Pulmonary artery endothelial cell (primary cell): Measurements from ENCODE around the gene FAH. TPM values are rescaled to one million over a fixed set of nuclear protein-coding genes. Genes with fewer than 3 reads are reported as not detected.

Experiments used
- DNase-seq: peaks from one replicate; pipeline ENCODE4 v3.0.0-alpha.2; 2011; ENCODE audit warnings: low read depth, low spot score
- total RNA-seq: library from RNA; depleted of rRNA; stranded (reverse); fragments of >200 nt; gene quantifications from 2 replicates; pipeline ENCODE4 v1.2.3, GENCODE V29; 2014

Gene FAH
- total RNA-seq, 1 donor from 2014 or later, result 22.2 TPM

GRCh38 chr15:80173022-80173759, 20.4 kb downstream of the FAH start:
- no peak for DNase-seq

GRCh38 chr15:80174017-80174746, 21.4 kb downstream of the FAH start:
- DNase-seq, result no peak

- no peak for DNase-seq
Observed at GRCh38 chr15:80175436-80175835, 22.6 kb downstream of the FAH start.

DNA sequence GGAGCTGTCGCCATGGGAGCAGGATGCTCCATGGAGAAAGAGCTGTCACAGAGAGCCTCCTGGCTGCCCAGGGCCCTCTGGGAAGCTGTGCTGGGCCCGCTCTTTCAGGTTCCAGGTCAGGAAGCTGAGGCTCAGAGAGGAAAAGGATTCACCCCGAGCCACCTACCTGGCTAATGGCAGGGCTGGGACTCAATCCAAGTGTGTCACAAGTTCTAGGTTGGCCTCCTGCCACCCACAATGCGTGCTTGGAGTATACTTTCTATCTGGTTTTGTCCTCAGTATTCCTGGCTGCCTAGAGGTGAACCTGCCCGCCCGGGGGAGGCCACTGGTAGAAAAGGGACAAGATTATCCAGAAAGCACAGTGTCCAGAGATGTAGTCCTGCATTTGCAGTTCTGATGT, 23.6 kb downstream of the FAH start:
- DNase-seq, result no peak

GRCh38 chr15:80177156-80177555, 24.4 kb downstream of the FAH start:
- no peak for DNase-seq

- DNase-seq, result peak; percentile 64
Observed at GRCh38 chr15:80179025-80179759, 26.4 kb downstream of the FAH start.

DNA sequence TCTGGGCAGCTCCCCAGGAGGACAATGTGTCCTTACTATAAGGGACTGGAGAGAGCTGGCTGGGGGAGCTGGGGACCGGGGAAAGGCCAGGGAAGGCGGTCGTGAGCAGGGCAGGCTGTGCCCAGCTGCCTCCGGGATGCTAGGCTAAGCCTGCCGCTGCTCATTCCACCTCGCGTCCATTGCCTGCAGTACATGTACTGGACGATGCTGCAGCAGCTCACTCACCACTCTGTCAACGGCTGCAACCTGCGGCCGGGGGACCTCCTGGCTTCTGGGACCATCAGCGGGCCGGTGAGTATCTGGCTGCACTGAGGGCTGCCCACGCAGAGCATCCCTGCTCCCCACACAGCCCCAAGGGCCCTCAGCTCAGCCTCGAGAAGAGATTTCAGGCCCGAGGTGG, 27.1 kb downstream of the FAH start:
- no peak for DNase-seq

- no peak for DNase-seq
Observed at GRCh38 chr15:80180468-80180867, 27.7 kb downstream of the FAH start.

DNA sequence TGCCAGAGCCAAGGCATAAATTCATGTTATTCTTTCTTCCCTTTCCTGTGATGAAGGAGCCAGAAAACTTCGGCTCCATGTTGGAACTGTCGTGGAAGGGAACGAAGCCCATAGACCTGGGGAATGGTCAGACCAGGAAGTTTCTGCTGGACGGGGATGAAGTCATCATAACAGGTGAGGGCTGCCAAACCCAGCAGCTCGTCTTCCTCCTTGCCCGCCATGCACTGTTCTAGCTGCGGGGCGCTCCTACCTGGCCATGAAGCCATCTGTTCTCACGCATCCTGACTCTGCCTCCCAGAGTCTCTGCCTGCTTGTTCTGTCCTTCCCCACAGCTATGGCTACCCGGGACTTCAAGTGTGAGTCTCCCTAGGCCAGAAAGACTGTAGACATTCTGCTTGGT, 28.2 kb downstream of the FAH start:
- DNase-seq, result no peak

DNA sequence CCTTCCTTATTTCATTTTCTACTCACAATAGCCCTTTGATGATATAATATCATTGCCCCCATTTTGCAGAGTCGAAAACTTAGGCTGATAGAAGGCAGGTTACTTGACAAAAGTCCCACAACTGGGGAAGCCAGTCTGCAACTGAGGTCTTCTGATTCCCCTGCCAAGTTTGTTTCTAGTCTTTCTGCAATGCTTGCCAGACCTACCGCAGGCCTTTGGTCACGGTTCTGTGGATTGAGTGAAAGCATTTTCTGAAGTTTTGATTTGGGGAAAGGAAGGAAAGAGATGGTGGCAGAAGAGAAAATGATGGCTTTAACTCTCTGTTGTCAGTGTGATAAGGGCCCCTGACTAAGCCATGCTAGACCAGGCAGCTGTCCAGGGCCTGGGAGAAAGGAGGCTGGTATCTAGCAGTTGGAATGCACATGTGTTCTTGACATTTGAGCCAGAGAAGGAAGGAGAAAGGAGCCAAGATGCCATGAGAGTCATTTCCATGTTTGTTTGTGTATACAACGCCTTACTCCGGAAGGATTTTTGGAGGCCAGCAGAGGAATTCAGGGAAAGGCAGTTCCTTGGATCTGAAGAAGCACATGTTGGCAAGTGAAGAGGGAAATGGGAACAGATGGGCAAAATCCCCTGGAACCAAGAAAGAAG, 29.9 kb downstream of the FAH start:
- DNase-seq, result peak; percentile 54

DNA sequence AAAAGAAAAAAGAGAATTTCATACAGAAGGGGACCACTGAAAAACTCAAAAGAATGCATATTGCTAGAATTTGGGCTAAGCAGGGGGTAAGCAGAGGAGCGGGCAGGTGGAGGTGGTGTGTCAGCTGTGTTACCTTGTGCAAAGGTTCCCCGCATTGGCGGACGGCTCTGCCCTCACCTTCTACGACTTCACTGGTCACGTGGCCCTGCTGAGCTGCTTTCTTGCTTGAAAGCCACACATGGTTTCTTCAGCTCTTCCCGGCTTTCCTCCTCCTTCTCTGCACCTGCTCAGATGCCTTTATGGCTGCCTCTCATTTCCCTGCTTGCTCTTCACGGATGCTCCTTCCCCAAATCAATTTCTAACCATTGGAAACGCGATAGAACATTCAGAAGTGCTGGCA, 30.5 kb downstream of the FAH start:
- no peak for DNase-seq

DNA sequence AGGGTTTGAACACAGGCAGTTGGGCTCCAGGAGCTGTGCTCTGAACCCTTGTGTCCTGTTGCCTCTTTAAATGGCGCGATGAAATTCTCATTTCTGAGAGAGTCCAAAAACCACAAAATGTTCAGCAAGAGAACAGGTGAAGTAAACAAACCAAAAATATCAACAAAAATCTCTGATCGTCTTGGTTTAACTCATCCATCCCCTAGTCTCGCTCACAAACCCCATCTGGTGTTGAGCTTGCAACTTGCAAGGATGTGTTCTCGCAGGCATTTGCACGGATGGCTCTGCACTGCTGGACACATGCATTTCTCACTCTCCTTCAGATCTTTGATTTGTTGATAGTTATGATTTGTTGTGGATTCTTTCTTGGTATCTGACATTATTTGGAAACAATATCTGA, 31.1 kb downstream of the FAH start:
- DNase-seq, result no peak

DNA sequence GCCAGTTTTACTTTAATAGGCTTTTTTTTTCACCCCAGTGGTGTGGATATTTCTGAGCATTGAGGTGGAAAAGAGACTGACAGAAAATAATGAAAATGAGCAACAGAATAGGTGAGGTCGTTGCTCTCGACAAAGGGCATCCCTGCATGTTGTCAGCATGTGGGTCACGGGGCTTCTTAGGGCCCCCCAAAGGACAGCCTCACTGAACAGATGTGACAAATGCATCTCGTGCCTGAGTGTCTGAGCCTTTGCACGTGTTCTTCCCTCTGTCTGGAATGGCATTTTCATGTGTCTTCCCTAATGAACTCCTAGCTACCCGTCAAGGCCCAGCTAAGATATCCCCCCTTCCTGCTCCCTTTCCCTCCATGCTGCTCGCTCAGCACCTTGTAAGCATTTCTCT, 31.8 kb downstream of the FAH start:
- no peak for DNase-seq

GRCh38 chr15:80185152-80185551, 32.4 kb downstream of the FAH start:
- no peak for DNase-seq

GRCh38 chr15:80186066-80186465, 33.3 kb downstream of the FAH start:
- DNase-seq, result no peak

- DNase-seq, result no peak
Observed at GRCh38 chr15:80186597-80186996, 33.8 kb downstream of the FAH start.

DNA sequence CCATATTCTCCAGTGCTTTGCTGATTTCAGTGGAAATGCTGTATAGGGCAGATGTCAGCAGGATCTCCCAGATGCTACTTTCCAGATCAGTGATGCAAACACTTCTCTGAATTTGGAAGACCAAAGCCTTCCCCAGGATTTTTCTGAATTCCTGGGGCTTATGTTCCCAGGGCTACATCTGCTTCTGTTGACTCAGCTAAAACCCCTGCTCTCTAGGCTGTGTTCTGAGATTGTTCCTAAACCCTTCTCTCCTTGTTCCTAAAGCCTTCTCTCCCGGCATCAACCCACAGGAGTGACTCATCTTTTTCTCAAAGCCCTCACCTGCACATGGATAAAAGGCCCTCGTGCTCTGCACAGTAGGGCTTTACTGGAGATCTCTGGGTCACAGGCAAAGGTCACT, 35.5 kb downstream of the FAH start:
- no peak for DNase-seq

DNA sequence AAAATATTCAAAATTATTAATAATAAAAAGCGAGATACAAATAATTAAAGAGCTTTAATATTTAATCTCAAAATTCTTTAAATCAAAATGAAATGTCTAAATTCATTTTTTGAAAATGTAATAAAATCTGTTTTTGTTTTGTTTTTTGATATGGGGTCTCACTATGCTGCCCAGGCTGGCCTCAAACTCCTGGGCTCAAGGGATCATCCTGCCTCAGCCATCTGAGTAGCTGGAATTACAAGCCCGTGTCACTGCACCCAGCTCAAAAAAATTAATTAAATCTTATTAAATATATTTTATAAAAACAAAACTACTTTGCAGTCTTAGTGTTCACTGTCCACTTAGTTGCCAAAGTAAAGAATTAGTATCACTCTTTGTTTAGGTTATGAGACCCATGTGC, 38.4 kb downstream of the FAH start:
- no peak for DNase-seq

DNA sequence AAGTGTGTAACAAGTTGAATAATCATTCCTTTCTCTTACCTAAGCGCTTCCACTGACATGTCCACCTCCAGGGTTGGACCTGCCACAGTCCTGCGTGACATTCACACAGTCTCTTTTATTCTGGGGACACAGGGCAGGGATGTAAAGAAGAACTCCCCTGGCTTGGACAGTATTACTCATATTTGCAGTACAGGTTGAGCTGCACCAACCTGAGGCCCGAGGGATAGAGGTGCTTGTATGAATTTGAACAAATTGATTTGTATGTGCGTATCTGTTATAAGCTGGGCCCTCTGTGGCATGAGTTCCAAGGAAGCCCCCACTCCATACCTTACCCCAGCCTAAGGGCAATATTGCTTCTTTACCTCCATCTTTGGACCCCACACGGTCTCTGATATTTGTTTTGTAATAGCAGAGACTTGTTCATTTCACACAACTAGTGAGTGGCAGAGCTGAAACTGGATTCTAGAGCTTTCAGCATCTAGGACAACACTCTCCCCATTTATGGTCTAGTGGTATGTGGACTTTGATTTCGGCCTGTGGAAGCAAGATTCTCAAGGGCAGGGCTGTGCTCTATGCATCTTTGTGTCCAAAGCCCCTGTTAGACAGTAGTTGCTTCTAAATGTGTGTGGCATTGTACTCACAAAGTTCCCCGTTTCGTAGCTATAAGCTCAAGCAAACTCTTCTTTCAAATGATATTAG, 39.2 kb downstream of the FAH start:
- no peak for DNase-seq

DNA sequence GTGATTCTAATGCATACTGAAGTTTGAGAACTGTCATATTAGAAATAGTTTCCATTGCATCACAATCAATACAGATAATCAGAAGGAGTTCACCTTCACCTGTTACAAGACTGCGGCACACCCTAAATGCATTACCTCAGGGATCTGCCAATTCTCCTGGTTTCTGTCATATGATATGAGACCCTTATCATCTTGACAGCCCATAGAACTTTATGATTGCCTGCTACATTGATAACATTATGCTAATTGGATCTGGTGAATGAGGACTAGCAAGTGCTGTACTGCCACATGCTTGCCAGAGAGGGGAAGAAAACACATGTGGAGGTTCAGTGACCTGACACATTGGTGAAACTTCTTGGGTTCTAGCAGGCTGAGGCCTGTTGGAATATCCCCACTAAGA, 41.4 kb downstream of the FAH start:
- DNase-seq, result no peak

DNA sequence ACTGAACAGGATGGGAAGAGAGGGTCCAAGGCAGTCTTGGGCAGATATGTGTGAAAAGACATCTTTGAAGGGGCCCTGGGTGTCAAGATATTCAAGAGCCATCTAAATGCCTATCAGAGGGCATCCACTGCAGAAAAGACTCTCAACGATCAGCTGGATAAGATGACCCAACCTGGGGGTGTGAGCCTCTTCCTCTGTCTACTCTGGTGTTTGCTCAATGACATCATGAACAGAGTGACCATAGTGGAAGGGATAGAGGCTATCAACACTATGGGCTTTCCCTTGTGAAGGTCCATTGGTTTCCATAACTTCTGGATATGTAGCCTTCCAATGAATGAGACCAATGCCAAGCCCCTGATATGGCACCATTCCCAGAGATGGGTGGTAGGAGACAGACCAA, 42.1 kb downstream of the FAH start:
- DNase-seq, result no peak
